HEK293 (cell line): ENCODE measurements around the gene NLGN1.

ENCODE experiments used
- GFI1B ChIP-seq: fragments of 450-650 bp; formaldehyde crosslinking; IDR thresholded peaks from 2 replicates; pipeline ENCODE4 v1.5.1; 2016; ENCODE audit warnings: missing biosample characterization, missing genetic modification characterization
- ZNF146 ChIP-seq: fragments of 450-650 bp; formaldehyde crosslinking; IDR thresholded peaks from 2 replicates; pipeline ENCODE4 v1.5.1; 2016; ENCODE audit warnings: missing biosample characterization, missing genetic modification characterization
- ZNF175 ChIP-seq: fragments of 450-650 bp; formaldehyde crosslinking; IDR thresholded peaks from 2 replicates; pipeline ENCODE4 v1.5.1; 2016; ENCODE audit warnings: missing biosample characterization, missing genetic modification characterization
- ZNF350 ChIP-seq: fragments of 450-650 bp; formaldehyde crosslinking; IDR thresholded peaks from 2 replicates; pipeline ENCODE4 v1.5.0; 2017; ENCODE audit warnings: missing biosample characterization, mild to moderate bottlenecking, missing genetic modification characterization
- ZNF571 ChIP-seq: fragments of 450-650 bp; formaldehyde crosslinking; IDR thresholded peaks from 2 replicates; pipeline ENCODE4 v1.5.0; 2017; ENCODE audit warnings: missing biosample characterization, missing genetic modification characterization
- ZNF624 ChIP-seq: fragments of 450-650 bp; formaldehyde crosslinking; IDR thresholded peaks from 2 replicates; pipeline ENCODE4 v1.5.1; 2017; ENCODE audit warnings: missing biosample characterization, missing genetic modification characterization
- ZNF707 ChIP-seq: fragments of 450-650 bp; formaldehyde crosslinking; IDR thresholded peaks from 2 replicates; pipeline ENCODE4 v1.5.1; 2016; ENCODE audit warnings: missing biosample characterization, missing genetic modification characterization
- ZNF776 ChIP-seq: fragments of 450-650 bp; formaldehyde crosslinking; IDR thresholded peaks from 2 replicates; pipeline ENCODE4 v1.5.0; 2017; ENCODE audit warnings: missing biosample characterization, missing genetic modification characterization, borderline replicate concordance
- TF ChIP-seq, protein P1 (sequence below): fragments of 450-650 bp; formaldehyde crosslinking; IDR thresholded peaks from 2 replicates; pipeline ENCODE4 v1.5.1; 2016; ENCODE audit warnings: missing biosample characterization, missing genetic modification characterization
- TF ChIP-seq, protein P2 (sequence below): fragments of 450-650 bp; formaldehyde crosslinking; IDR thresholded peaks from 2 replicates; pipeline ENCODE4 v1.5.1; 2016; ENCODE audit warnings: missing biosample characterization, missing genetic modification characterization
- TF ChIP-seq, protein P3 (sequence below): fragments of 450-650 bp; formaldehyde crosslinking; conservative IDR thresholded peaks from 2 replicates; pipeline ENCODE4 v1.5.1; 2016; ENCODE audit warnings: low read depth, missing biosample characterization, missing genetic modification characterization
- TF ChIP-seq, protein P4 (sequence below): fragments of 450-650 bp; formaldehyde crosslinking; optimal IDR thresholded peaks from 2 replicates; pipeline ENCODE3; 2016; ENCODE audit warnings: missing biosample characterization, mild to moderate bottlenecking, missing genetic modification characterization
- TF ChIP-seq, protein P5 (sequence below): fragments of 450-650 bp; formaldehyde crosslinking; IDR thresholded peaks from 2 replicates; pipeline ENCODE4 v1.5.1; 2016; ENCODE audit warnings: missing biosample characterization, missing genetic modification characterization, borderline replicate concordance
- TF ChIP-seq, protein P6 (sequence below): fragments of 450-650 bp; formaldehyde crosslinking; IDR thresholded peaks from 2 replicates; pipeline ENCODE4 v1.5.1; 2016; ENCODE audit warnings: missing biosample characterization, missing genetic modification characterization

The NLGN1 gene

DNA sequence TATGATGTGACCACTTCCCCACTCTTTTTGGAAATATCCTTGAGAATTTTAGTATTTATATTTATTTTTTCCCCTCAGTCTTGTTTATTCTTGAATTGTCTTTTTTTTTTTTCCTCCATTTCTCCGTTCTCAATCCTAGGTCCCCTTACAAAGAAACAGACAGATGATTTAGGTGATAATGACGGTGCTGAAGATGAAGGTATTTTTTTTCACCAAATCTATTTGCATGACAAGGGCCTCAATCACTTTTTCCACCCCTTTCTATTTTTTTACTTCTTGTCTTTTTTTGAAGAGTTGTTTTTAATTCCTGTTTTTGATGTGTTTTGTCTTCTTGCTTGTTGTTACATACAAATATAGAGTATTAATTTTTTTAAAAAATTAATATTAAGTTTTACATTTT, 402.6 kb downstream of the NLGN1 start (continued):
- TF ChIP-seq, protein P1, sequence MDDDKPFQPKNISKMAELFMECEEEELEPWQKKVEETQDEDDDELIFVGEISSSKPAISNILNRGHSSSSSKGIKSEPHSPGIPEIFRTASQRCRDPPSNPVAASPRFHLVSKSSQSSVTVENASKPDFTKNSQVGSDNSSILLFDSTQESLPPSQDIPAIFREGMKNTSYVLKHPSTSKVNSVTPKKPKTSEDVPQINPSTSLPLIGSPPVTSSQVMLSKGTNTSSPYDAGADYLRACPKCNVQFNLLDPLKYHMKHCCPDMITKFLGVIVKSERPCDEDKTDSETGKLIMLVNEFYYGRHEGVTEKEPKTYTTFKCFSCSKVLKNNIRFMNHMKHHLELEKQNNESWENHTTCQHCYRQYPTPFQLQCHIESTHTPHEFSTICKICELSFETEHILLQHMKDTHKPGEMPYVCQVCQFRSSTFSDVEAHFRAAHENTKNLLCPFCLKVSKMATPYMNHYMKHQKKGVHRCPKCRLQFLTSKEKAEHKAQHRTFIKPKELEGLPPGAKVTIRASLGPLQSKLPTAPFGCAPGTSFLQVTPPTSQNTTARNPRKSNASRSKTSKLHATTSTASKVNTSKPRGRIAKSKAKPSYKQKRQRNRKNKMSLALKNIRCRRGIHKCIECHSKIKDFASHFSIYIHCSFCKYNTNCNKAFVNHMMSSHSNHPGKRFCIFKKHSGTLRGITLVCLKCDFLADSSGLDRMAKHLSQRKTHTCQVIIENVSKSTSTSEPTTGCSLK (tag by site-specific recombination) = no peak
- TF ChIP-seq, protein P2, sequence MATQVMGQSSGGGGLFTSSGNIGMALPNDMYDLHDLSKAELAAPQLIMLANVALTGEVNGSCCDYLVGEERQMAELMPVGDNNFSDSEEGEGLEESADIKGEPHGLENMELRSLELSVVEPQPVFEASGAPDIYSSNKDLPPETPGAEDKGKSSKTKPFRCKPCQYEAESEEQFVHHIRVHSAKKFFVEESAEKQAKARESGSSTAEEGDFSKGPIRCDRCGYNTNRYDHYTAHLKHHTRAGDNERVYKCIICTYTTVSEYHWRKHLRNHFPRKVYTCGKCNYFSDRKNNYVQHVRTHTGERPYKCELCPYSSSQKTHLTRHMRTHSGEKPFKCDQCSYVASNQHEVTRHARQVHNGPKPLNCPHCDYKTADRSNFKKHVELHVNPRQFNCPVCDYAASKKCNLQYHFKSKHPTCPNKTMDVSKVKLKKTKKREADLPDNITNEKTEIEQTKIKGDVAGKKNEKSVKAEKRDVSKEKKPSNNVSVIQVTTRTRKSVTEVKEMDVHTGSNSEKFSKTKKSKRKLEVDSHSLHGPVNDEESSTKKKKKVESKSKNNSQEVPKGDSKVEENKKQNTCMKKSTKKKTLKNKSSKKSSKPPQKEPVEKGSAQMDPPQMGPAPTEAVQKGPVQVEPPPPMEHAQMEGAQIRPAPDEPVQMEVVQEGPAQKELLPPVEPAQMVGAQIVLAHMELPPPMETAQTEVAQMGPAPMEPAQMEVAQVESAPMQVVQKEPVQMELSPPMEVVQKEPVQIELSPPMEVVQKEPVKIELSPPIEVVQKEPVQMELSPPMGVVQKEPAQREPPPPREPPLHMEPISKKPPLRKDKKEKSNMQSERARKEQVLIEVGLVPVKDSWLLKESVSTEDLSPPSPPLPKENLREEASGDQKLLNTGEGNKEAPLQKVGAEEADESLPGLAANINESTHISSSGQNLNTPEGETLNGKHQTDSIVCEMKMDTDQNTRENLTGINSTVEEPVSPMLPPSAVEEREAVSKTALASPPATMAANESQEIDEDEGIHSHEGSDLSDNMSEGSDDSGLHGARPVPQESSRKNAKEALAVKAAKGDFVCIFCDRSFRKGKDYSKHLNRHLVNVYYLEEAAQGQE (tag by site-specific recombination) = no peak
- TF ChIP-seq, protein P3, sequence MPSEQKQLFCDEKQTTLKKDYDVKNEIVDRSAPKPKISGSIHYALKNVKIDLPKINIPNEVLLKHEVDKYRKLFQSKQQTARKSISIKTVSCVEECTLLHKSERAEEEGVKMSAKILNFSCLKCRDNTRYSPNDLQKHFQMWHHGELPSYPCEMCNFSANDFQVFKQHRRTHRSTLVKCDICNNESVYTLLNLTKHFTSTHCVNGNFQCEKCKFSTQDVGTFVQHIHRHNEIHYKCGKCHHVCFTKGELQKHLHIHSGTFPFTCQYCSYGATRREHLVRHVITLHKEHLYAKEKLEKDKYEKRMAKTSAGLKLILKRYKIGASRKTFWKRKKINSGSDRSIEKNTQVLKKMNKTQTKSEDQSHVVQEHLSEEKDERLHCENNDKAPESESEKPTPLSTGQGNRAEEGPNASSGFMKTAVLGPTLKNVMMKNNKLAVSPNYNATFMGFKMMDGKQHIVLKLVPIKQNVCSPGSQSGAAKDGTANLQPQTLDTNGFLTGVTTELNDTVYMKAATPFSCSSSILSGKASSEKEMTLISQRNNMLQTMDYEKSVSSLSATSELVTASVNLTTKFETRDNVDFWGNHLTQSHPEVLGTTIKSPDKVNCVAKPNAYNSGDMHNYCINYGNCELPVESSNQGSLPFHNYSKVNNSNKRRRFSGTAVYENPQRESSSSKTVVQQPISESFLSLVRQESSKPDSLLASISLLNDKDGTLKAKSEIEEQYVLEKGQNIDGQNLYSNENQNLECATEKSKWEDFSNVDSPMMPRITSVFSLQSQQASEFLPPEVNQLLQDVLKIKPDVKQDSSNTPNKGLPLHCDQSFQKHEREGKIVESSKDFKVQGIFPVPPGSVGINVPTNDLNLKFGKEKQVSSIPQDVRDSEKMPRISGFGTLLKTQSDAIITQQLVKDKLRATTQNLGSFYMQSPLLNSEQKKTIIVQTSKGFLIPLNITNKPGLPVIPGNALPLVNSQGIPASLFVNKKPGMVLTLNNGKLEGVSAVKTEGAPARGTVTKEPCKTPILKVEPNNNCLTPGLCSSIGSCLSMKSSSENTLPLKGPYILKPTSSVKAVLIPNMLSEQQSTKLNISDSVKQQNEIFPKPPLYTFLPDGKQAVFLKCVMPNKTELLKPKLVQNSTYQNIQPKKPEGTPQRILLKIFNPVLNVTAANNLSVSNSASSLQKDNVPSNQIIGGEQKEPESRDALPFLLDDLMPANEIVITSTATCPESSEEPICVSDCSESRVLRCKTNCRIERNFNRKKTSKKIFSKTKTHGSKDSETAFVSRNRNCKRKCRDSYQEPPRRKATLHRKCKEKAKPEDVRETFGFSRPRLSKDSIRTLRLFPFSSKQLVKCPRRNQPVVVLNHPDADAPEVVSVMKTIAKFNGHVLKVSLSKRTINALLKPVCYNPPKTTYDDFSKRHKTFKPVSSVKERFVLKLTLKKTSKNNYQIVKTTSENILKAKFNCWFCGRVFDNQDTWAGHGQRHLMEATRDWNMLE (tag by site-specific recombination) = no peak
- TF ChIP-seq, protein P4, sequence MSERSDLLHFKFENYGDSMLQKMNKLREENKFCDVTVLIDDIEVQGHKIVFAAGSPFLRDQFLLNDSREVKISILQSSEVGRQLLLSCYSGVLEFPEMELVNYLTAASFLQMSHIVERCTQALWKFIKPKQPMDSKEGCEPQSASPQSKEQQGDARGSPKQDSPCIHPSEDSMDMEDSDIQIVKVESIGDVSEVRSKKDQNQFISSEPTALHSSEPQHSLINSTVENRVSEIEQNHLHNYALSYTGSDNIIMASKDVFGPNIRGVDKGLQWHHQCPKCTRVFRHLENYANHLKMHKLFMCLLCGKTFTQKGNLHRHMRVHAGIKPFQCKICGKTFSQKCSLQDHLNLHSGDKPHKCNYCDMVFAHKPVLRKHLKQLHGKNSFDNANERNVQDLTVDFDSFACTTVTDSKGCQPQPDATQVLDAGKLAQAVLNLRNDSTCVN (tag by site-specific recombination) = no peak
- TF ChIP-seq, protein P5, sequence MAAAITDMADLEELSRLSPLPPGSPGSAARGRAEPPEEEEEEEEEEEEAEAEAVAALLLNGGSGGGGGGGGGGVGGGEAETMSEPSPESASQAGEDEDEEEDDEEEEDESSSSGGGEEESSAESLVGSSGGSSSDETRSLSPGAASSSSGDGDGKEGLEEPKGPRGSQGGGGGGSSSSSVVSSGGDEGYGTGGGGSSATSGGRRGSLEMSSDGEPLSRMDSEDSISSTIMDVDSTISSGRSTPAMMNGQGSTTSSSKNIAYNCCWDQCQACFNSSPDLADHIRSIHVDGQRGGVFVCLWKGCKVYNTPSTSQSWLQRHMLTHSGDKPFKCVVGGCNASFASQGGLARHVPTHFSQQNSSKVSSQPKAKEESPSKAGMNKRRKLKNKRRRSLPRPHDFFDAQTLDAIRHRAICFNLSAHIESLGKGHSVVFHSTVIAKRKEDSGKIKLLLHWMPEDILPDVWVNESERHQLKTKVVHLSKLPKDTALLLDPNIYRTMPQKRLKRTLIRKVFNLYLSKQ (tag by site-specific recombination) = no peak
- TF ChIP-seq ZNF175 (tag by site-specific recombination) (no peak), ZNF624 (tag by site-specific recombination) (no peak), ZNF350 (tag by site-specific recombination) (no peak), ZNF146 (tag by site-specific recombination) (no peak), ZNF571 (no peak), ZNF707 (tag by site-specific recombination) (no peak), GFI1B (tag by site-specific recombination) (no peak), ZNF776 (tag by site-specific recombination) (no peak)
- TF ChIP-seq, protein P6, sequence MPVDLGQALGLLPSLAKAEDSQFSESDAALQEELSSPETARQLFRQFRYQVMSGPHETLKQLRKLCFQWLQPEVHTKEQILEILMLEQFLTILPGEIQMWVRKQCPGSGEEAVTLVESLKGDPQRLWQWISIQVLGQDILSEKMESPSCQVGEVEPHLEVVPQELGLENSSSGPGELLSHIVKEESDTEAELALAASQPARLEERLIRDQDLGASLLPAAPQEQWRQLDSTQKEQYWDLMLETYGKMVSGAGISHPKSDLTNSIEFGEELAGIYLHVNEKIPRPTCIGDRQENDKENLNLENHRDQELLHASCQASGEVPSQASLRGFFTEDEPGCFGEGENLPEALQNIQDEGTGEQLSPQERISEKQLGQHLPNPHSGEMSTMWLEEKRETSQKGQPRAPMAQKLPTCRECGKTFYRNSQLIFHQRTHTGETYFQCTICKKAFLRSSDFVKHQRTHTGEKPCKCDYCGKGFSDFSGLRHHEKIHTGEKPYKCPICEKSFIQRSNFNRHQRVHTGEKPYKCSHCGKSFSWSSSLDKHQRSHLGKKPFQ (tag by site-specific recombination) = no peak
